Keratinocyte (primary cell): Measurements from ENCODE around the gene SLC35B2. TPM values are rescaled to one million over a fixed set of nuclear protein-coding genes. Genes with fewer than 3 reads are reported as not detected.

Source experiments
- DNase-seq: peaks from one replicate; pipeline ENCODE4 v3.0.0-alpha.2; 2011; ENCODE audit warnings: low read depth, missing footprints, low spot score
- FAIRE-seq: peaks from 2 replicates; lab custom pipeline; 2011; peaks lifted over from hg19 to GRCh38; lab: Jason Lieb, UNC
- H2AFZ ChIP-seq: 2 replicates; pipeline ENCODE4 v1.6.0; 2012; ENCODE audit warnings: low read length, control low read depth, inconsistent platforms; ENCODE audit not compliant: control insufficient read depth
- H3K27ac ChIP-seq: 2 replicates; pipeline ENCODE4 v1.5.1; 2011; ENCODE audit warnings: low read length; ENCODE audit not compliant: control insufficient read depth, insufficient read depth
- H3K27me3 ChIP-seq: 3 replicates; pipeline ENCODE4 v1.6.0; 2011; ENCODE audit warnings: low read length; ENCODE audit not compliant: control insufficient read depth, insufficient read depth; ENCODE audit errors: extremely low read depth
- H3K36me3 ChIP-seq, 2 experiments: 2 replicates in 1 of 2; 3 replicates in 1 of 2; pipeline ENCODE4 v1.5.1; 2011; ENCODE audit warnings: low read length in 2 of 2, mild to moderate bottlenecking in 1 of 2; ENCODE audit not compliant: control insufficient read depth in 2 of 2, insufficient read depth in 2 of 2; ENCODE audit errors: extremely low read depth in 1 of 2
- H3K4me1 ChIP-seq: 3 replicates; pipeline ENCODE4 v1.5.1; 2011; ENCODE audit warnings: low read length; ENCODE audit not compliant: control insufficient read depth, insufficient read depth; ENCODE audit errors: extremely low read depth
- H3K4me2 ChIP-seq: 3 replicates; pipeline ENCODE4 v1.6.0; 2011; ENCODE audit warnings: low read depth, low read length; ENCODE audit not compliant: control insufficient read depth, insufficient read depth; ENCODE audit errors: extremely low read depth
- H3K4me3 ChIP-seq, 3 experiments: fragments of 200-600 bp in 1 of 3; sonication (generic) in 1 of 3; 2 replicates in 2 of 3; 3 replicates in 1 of 3; pipeline ENCODE4 v1.5.1; 2011 to 2016; ENCODE audit warnings: low read length in 3 of 3, mild to moderate bottlenecking in 3 of 3, control low read depth in 2 of 3, inconsistent platforms in 1 of 3, low read depth in 1 of 3, mixed read lengths in 1 of 3, mixed run types in 1 of 3, moderate library complexity in 1 of 3; ENCODE audit not compliant: control insufficient read depth in 2 of 3, insufficient read depth in 2 of 3; ENCODE audit errors: extremely low read depth in 1 of 3
- H3K79me2 ChIP-seq: 2 replicates; pipeline ENCODE4 v1.6.0; 2012; ENCODE audit warnings: low read length; ENCODE audit not compliant: control insufficient read depth, insufficient read depth
- H3K9ac ChIP-seq: 3 replicates; pipeline ENCODE4 v1.6.0; 2011; ENCODE audit warnings: low read length; ENCODE audit not compliant: control insufficient read depth, insufficient read depth; ENCODE audit errors: extremely low read depth
- H3K9me1 ChIP-seq: 3 replicates; pipeline ENCODE4 v1.6.0; 2011; ENCODE audit warnings: low read length; ENCODE audit not compliant: control insufficient read depth, insufficient read depth; ENCODE audit errors: extremely low read depth
- H3K9me3 ChIP-seq: 2 replicates; pipeline ENCODE4 v1.5.1; 2012; ENCODE audit warnings: low read depth, low read length; ENCODE audit not compliant: control insufficient read depth
- H4K20me1 ChIP-seq: 3 replicates; pipeline ENCODE4 v1.6.0; 2011; ENCODE audit warnings: low read length; ENCODE audit not compliant: control insufficient read depth, insufficient read depth; ENCODE audit errors: extremely low read depth
- EZH2 ChIP-seq: IDR thresholded peaks from one replicate; pipeline ENCODE4 v1.6.1; 2012; ENCODE audit warnings: inconsistent platforms, mild to moderate bottlenecking, low read length, moderate library complexity
- dilution Hi-C: fragments of 300-500 bp; cut with MboI; formaldehyde crosslinking; loops from one replicate; pipeline ENCODE4 v1.7.0; 2020; ENCODE audit warnings: low sequenced_read_pairs; ENCODE audit not compliant: extremely low pct_ligation_motif_present
- polyA plus RNA-seq, 5 experiments: library from polyadenylated mRNA; depleted of rRNA in 3 of 5; stranded (reverse) in 3 of 5; stranded (forward) in 1 of 5; unstranded in 1 of 5; fragments of >200 nt; gene quantifications; 1 replicate in 1 of 5; 2 replicates in 3 of 5; 3 replicates in 1 of 5; pipeline versions ENCODE4 v1.2.1 to v1.2.3, GENCODE V29; 2011 to 2012; ENCODE audit warnings: missing spikeins in 2 of 5, low read depth in 1 of 5, low replicate concordance in 1 of 5
- TF ChIP-seq, protein P1 (sequence below), 3 experiments: IDR thresholded peaks in 1 of 3; conservative IDR thresholded peaks in 1 of 3; optimal IDR thresholded peaks in 1 of 3; 2 replicates in 2 of 3; 3 replicates in 1 of 3; pipeline versions ENCODE3 to v1.5.1; 2011; ENCODE audit warnings: low read length in 3 of 3, mild to moderate bottlenecking in 3 of 3, moderate library complexity in 2 of 3, control low read depth in 1 of 3, inconsistent platforms in 1 of 3; ENCODE audit not compliant: insufficient read depth in 2 of 3; ENCODE audit errors: extremely low read depth in 1 of 3

Gene SLC35B2
- polyA plus RNA-seq, 1 donor (not counting 4 experiments of a cell fraction or from before 2014, with no cell fraction given) = 69.9 TPM

GRCh38 chr6:44284121-44284520, 26.8 kb upstream of the SLC35B2 start:
- Histone ChIP-seq H2AFZ (no peak overlapping the region), H3K9ac (no peak overlapping the region), H3K4me2 (no peak overlapping the region), H3K4me1 (no peaks in the 10 kb centered on the region), H3K4me3 (no peak overlapping the region), H3K9me1 (no peaks in the 10 kb centered on the region), H3K79me2 (no peaks in the 10 kb centered on the region), H4K20me1 (no peaks in the 10 kb centered on the region), H3K36me3 (no peaks in the 10 kb centered on the region), H3K27me3 (peaks cover 10% of the 10 kb centered on the region), H3K9me3 (no peaks in the 10 kb centered on the region), H3K27ac (no peak overlapping the region)
- no peak for TF ChIP-seq EZH2
- TF ChIP-seq, protein P1, sequence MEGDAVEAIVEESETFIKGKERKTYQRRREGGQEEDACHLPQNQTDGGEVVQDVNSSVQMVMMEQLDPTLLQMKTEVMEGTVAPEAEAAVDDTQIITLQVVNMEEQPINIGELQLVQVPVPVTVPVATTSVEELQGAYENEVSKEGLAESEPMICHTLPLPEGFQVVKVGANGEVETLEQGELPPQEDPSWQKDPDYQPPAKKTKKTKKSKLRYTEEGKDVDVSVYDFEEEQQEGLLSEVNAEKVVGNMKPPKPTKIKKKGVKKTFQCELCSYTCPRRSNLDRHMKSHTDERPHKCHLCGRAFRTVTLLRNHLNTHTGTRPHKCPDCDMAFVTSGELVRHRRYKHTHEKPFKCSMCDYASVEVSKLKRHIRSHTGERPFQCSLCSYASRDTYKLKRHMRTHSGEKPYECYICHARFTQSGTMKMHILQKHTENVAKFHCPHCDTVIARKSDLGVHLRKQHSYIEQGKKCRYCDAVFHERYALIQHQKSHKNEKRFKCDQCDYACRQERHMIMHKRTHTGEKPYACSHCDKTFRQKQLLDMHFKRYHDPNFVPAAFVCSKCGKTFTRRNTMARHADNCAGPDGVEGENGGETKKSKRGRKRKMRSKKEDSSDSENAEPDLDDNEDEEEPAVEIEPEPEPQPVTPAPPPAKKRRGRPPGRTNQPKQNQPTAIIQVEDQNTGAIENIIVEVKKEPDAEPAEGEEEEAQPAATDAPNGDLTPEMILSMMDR (optimal IDR thresholded peaks at IDR 0.05 in 1 of 3, IDR thresholded peaks at IDR 0.05 in 1 of 3, conservative IDR thresholded peaks at IDR 0.05 in 1 of 3; ENCODE audit: extremely low read depth in 1 of 3, insufficient read depth in 2 of 3, low read length in 3 of 3) = no peak
- dilution Hi-C loops = no loop called here
- DNase-seq (no peak), FAIRE-seq (no peak)

- no peak for DNase-seq
- TF ChIP-seq, protein P1 (optimal IDR thresholded peaks at IDR 0.05 in 1 of 3, IDR thresholded peaks at IDR 0.05 in 1 of 3, conservative IDR thresholded peaks at IDR 0.05 in 1 of 3; ENCODE audit: extremely low read depth in 1 of 3, insufficient read depth in 2 of 3, low read length in 3 of 3) = no peak
- no peak for TF ChIP-seq EZH2
- Histone ChIP-seq H3K27ac (no peak overlapping the region), H4K20me1 (no peaks in the 10 kb centered on the region), H3K27me3 (peaks cover 41% of the 10 kb centered on the region), H3K9me1 (no peaks in the 10 kb centered on the region), H3K4me1 (no peaks in the 10 kb centered on the region), H3K36me3 (no peaks in the 10 kb centered on the region), H3K4me3 (no peak overlapping the region), H3K79me2 (no peaks in the 10 kb centered on the region), H2AFZ (no peak overlapping the region), H3K4me2 (no peak overlapping the region), H3K9ac (no peak overlapping the region), H3K9me3 (no peaks in the 10 kb centered on the region)
- dilution Hi-C loops = no loop called here
- no peak for FAIRE-seq
These were observed 21.7 kb upstream of the SLC35B2 start for GRCh38 chr6:44278774-44279697.
